GM12878 (cell line): ENCODE data around the gene OR2L8. TPM values are rescaled to one million over a fixed set of nuclear protein-coding genes. Genes with fewer than 3 reads are reported as not detected.

Experiments used
- ATAC-seq: fragments of 200-7000 bp; cut with Tn5 transposase; 3 replicates; pipeline ENCODE4 v1.9.1; 2020; ENCODE audit warnings: mild to moderate bottlenecking, moderate library complexity
- BruUV-seq: library from RNA; stranded (reverse); fragments of 400-500 nt; replicated peaks from 2 replicates; lab custom pipeline; 2021; lab: Mats Ljungman, UMichigan
- CTCF ChIA-PET: fragments of 300-600 bp; sonication (Branson Sonifier 250); formaldehyde crosslinking; extraction: SDS; loops from one replicate; lab custom pipeline; 2021; ENCODE audit warnings: inconsistent platforms; lab: Yijun Ruan, JAX
- POLR2A ChIA-PET: fragments of 350-600 bp; formaldehyde crosslinking; extraction: SDS; loops from one replicate; lab custom pipeline; 2021; ENCODE audit warnings: inconsistent platforms; lab: Charles Lee
- RAD21 ChIA-PET: fragments of 300-600 bp; sonication (Branson Sonifier 250); formaldehyde crosslinking; loops from one replicate; lab custom pipeline; 2023; ENCODE audit warnings: antibody characterized with exemption; ENCODE audit not compliant: unreplicated experiment; lab: Charles Lee
- SMC1A ChIA-PET: fragments of 300-600 bp; sonication (Branson Sonifier 250); formaldehyde crosslinking; loops from one replicate; lab custom pipeline; 2023; ENCODE audit not compliant: unreplicated experiment, uncharacterized antibody; lab: Charles Lee
- DNase-seq: peaks from one replicate; pipeline ENCODE4 v3.0.0-alpha.2; 2011; ENCODE audit warnings: low read depth, low spot score
- FAIRE-seq: peaks from 3 replicates; lab custom pipeline; 2011; peaks lifted over from hg19 to GRCh38; lab: Jason Lieb, UNC
- H2AFZ ChIP-seq: 2 replicates; pipeline ENCODE4 v1.6.0; 2011; ENCODE audit warnings: low read depth, low read length, control low read depth; ENCODE audit not compliant: control insufficient read depth
- H3K27ac ChIP-seq: 2 replicates; pipeline ENCODE4 v1.5.1; 2011; ENCODE audit warnings: control low read depth; ENCODE audit not compliant: control insufficient read depth, insufficient read depth
- H3K27me3 ChIP-seq, 2 experiments: replicated peaks in 1 of 2; 2 replicates each; pipeline versions ENCODE4 v1.6.0 to v1.6.1; 2011; ENCODE audit warnings: low read length in 1 of 2; ENCODE audit not compliant: control insufficient read depth in 2 of 2, insufficient read depth in 2 of 2
- H3K36me3 ChIP-seq, 2 experiments: 2 replicates each; pipeline ENCODE4 v1.5.1; 2011; ENCODE audit warnings: low read length in 1 of 2; ENCODE audit not compliant: control insufficient read depth in 2 of 2, insufficient read depth in 2 of 2
- H3K4me1 ChIP-seq: 2 replicates; pipeline ENCODE4 v1.6.1; 2011; ENCODE audit warnings: mild to moderate bottlenecking, low read length, moderate library complexity, mixed read lengths; ENCODE audit not compliant: control insufficient read depth, insufficient read depth
- H3K4me2 ChIP-seq: 2 replicates; pipeline ENCODE4 v1.6.0; 2011; ENCODE audit warnings: control low read depth; ENCODE audit not compliant: control insufficient read depth, insufficient read depth
- H3K4me3 ChIP-seq: fragments of 200-600 bp; sonication (generic); 2 replicates; pipeline ENCODE4 v1.5.1; 2016
- H3K79me2 ChIP-seq: 2 replicates; pipeline ENCODE4 v1.6.0; 2011; ENCODE audit warnings: low read length; ENCODE audit not compliant: control insufficient read depth, insufficient read depth
- H3K9ac ChIP-seq: 2 replicates; pipeline ENCODE4 v1.8.0; 2011; ENCODE audit warnings: low read length, control low read depth, mixed read lengths; ENCODE audit not compliant: control insufficient read depth, insufficient read depth
- H3K9me3 ChIP-seq: replicated peaks from 3 replicates; pipeline ENCODE4 v1.5.1; 2011; ENCODE audit warnings: mild to moderate bottlenecking, low read length; ENCODE audit not compliant: control insufficient read depth, insufficient read depth
- H4K20me1 ChIP-seq: 2 replicates; pipeline ENCODE4 v1.6.0; 2011; ENCODE audit not compliant: control insufficient read depth, insufficient read depth
- CEBPZ ChIP-seq: fragments of 150-350 bp; IDR thresholded peaks from 2 replicates; pipeline ENCODE4 v1.6.1; 2016; ENCODE audit warnings: low read depth, low read length
- CHD4 ChIP-seq: fragments of 200-600 bp; sonication (generic); IDR thresholded peaks from 2 replicates; pipeline ENCODE4 v1.6.1; 2016; ENCODE audit warnings: mild to moderate bottlenecking
- CREM ChIP-seq: IDR thresholded peaks from 2 replicates; pipeline ENCODE4 v1.6.1; 2014; ENCODE audit warnings: antibody characterized with exemption, low read depth
- ETV6 ChIP-seq, 2 experiments: fragments of 450-650 bp in 1 of 2; IDR thresholded peaks in 1 of 2; conservative IDR thresholded peaks in 1 of 2; 2 replicates each; pipeline ENCODE4 v1.6.1; 2014; ENCODE audit warnings: antibody characterized with exemption in 1 of 2, borderline replicate concordance in 1 of 2, low read depth in 1 of 2, mild to moderate bottlenecking in 1 of 2, moderate library complexity in 1 of 2
- GATAD2B ChIP-seq: fragments of 450-650 bp; conservative IDR thresholded peaks from 2 replicates; pipeline ENCODE4 v1.6.1; 2017; ENCODE audit warnings: low read depth, mild to moderate bottlenecking, moderate library complexity
- HDGF ChIP-seq: fragments of 450-650 bp; IDR thresholded peaks from 2 replicates; pipeline ENCODE4 v1.6.1; 2016; ENCODE audit warnings: antibody characterized with exemption
- IKZF2 ChIP-seq, 2 experiments: fragments of 450-650 bp; IDR thresholded peaks; 2 replicates each; pipeline ENCODE4 v1.6.1; 2017; ENCODE audit warnings: mild to moderate bottlenecking in 2 of 2, moderate library complexity in 2 of 2
- KLF5 ChIP-seq: fragments of 450-650 bp; IDR thresholded peaks from 2 replicates; pipeline ENCODE4 v1.6.1; 2014; ENCODE audit warnings: mild to moderate bottlenecking; ENCODE audit not compliant: partially characterized antibody
- MEF2A ChIP-seq: IDR thresholded peaks from 2 replicates; pipeline ENCODE4 v1.6.1; 2011; ENCODE audit warnings: low read depth, mild to moderate bottlenecking, low read length, moderate library complexity; ENCODE audit not compliant: insufficient read depth
- MEF2B ChIP-seq: fragments of 450-650 bp; IDR thresholded peaks from 2 replicates; pipeline ENCODE4 v1.6.1; 2018; ENCODE audit warnings: mild to moderate bottlenecking, moderate library complexity; ENCODE audit not compliant: partially characterized antibody, poor library complexity, severe bottlenecking
- NFYA ChIP-seq: IDR thresholded peaks from 2 replicates; pipeline ENCODE4 v1.6.1; 2011; ENCODE audit warnings: low read depth, mild to moderate bottlenecking, low read length, improper control_type of control experiment, borderline replicate concordance
- NKRF ChIP-seq: fragments of 450-650 bp; conservative IDR thresholded peaks from 2 replicates; pipeline ENCODE4 v1.6.1; 2017; ENCODE audit warnings: mild to moderate bottlenecking, moderate library complexity
- NR2F1 ChIP-seq: fragments of 450-650 bp; conservative IDR thresholded peaks from 2 replicates; pipeline ENCODE4 v1.6.1; 2017; ENCODE audit warnings: mild to moderate bottlenecking
- RUNX3 ChIP-seq: IDR thresholded peaks from 2 replicates; pipeline ENCODE4 v1.6.1; 2012; ENCODE audit warnings: low read length, inconsistent platforms
- SREBF1 ChIP-seq: IDR thresholded peaks from 2 replicates; pipeline ENCODE4 v1.6.1; 2012; ENCODE audit warnings: mild to moderate bottlenecking, low read length
- STAT3 ChIP-seq: IDR thresholded peaks from 2 replicates; pipeline ENCODE4 v1.6.1; 2011; ENCODE audit warnings: low read depth, low read length, improper control_type of control experiment
- SUPT20H ChIP-seq: IDR thresholded peaks from 2 replicates; pipeline ENCODE4 v1.6.1; 2011; ENCODE audit warnings: low read depth, mild to moderate bottlenecking, low read length, moderate library complexity, borderline replicate concordance; ENCODE audit not compliant: control insufficient read depth
- TARDBP ChIP-seq: IDR thresholded peaks from 2 replicates; pipeline ENCODE4 v1.6.1; 2016; ENCODE audit warnings: borderline replicate concordance
- TCF3 ChIP-seq: IDR thresholded peaks from 2 replicates; pipeline ENCODE4 v1.6.1; 2012; ENCODE audit warnings: low read depth, mild to moderate bottlenecking, low read length, borderline replicate concordance; ENCODE audit not compliant: insufficient read depth
- YBX1 ChIP-seq: fragments of 450-650 bp; IDR thresholded peaks from 2 replicates; pipeline ENCODE4 v1.6.1; 2016; ENCODE audit warnings: antibody characterized with exemption
- whole genome bisulfite sequencing: methylation state at CpG from one replicate; pipeline ENCODE4 v1.1.6; 2016; ENCODE audit warnings: low lambda C conversion rate; ENCODE audit not compliant: insufficient replicate concordance, insufficient coverage; ENCODE audit errors: missing lambda C conversion rate; 5-methylcytosine and 5-hydroxymethylcytosine counted together
- in situ Hi-C: fragments of 300-500 bp; cut with MboI; formaldehyde crosslinking; loops from 9 replicates; pipeline ENCODE4 v1.14.3; 2018; ENCODE audit warnings: mixed read lengths
- intact Hi-C: fragments of 100-400 bp; cut with micrococcal nuclease; formaldehyde crosslinking; loops from one replicate; pipeline ENCODE4 v1.14.2; 2022; ENCODE audit not compliant: unreplicated experiment
- polyA plus RNA-seq, 11 experiments: library from polyadenylated mRNA; depleted of rRNA in 4 of 11; unstranded in 6 of 11; stranded (reverse) in 5 of 11; fragments of >200 nt; fragmentation: Nextera tagmentation in 4 of 11; fragmentation: Illumina TruSeq in 1 of 11; extraction: Ambion mirVana in 4 of 11; extraction: Trizol in 1 of 11; gene quantifications; 1 replicate in 1 of 11; 2 replicates in 10 of 11; pipeline versions ENCODE4 v1.2.1 to v1.2.3, GENCODE V29; 2011 to 2016; ENCODE audit warnings: inconsistent platforms in 2 of 11, missing spikeins in 2 of 11, low read depth in 1 of 11
- total RNA-seq, 4 experiments: library from RNA; depleted of rRNA in 3 of 4; stranded (reverse); fragments of >200 nt in 3 of 4; fragmentation: Illumina TruSeq in 1 of 4; extraction: Trizol in 1 of 4; gene quantifications; 2 replicates each; pipeline versions ENCODE4 v1.2.1 to v1.2.3, GENCODE V29; 2013 to 2021

The OR2L8 gene
- total and polyA plus RNA-seq, 10 of the 15 experiments (the other 5 are each of a cell fraction or from before 2014, with no cell fraction given): not detected

- TF ChIP-seq IKZF2 (IDR thresholded peaks at IDR 0.05): no peak
Measured at GRCh38 chr1:247908766-247909165, 39.9 kb upstream of the OR2L8 start (continued).

GRCh38 chr1:247913786-247914185 lies 34.9 kb upstream of the OR2L8 start:
- ATAC-seq (no peak), DNase-seq (peak; percentile 2), FAIRE-seq (no peak)
- Histone ChIP-seq H3K4me2 (no peak overlapping the region), H2AFZ (no peak overlapping the region), H3K79me2 (no peaks in the 10 kb centered on the region), H3K9me3 (no peaks in the 10 kb centered on the region), H3K27me3 (no peaks in the 10 kb centered on the region), H4K20me1 (no peaks in the 10 kb centered on the region), H3K4me1 (no peaks in the 10 kb centered on the region), H3K4me3 (no peak overlapping the region), H3K27ac (no peak overlapping the region), H3K36me3 (no peaks in the 10 kb centered on the region), H3K9ac (no peak overlapping the region)
- BruUV-seq: no TSS peak
- ChIA-PET RAD21 (no interaction called here), CTCF (no interaction called here), POLR2A (no interaction called here), SMC1A (no interaction called here)
- WGBS: 0% methylated on average over 2 of the region's 2 CpGs
- intact Hi-C loops (no loop called here), in situ Hi-C loops (no loop called here)
- TF ChIP-seq SREBF1 (no peak), GATAD2B (no peak), MEF2B (no peak), CEBPZ (no peak), NKRF (no peak), ETV6 (conservative IDR thresholded peaks at IDR 0.05 in 1 of 2, IDR thresholded peaks at IDR 0.05 in 1 of 2; ENCODE audit: borderline replicate concordance in 1 of 2, low read depth in 1 of 2) (no peak), NFYA (no peak), YBX1 (no peak), MEF2A (no peak), RUNX3 (no peak), HDGF (no peak), CHD4 (no peak), TARDBP (no peak), STAT3 (no peak), NR2F1 (no peak), CREM (no peak), KLF5 (no peak), SUPT20H (no peak), TCF3 (no peak)
